Measurements from ENCODE around the gene PTPN3.

- TF ChIP-seq EZH2 (IDR thresholded peaks at IDR 0.05) (no peak), POLR2AphosphoS5 (IDR thresholded peaks at IDR 0.05; ENCODE audit: borderline replicate concordance, low read depth, low read length) (no peak)
Measured at GRCh38 chr9:109509611-109510010, 11.5 kb upstream of the PTPN3 start.

Measured in SK-N-MC (cell line).